Breast epithelium (tissue), 3 donors: ENCODE results near the gene GNG12.

Experiments used
- POLR2A ChIP-seq: fragments of 450-650 bp; IDR thresholded peaks from one replicate; pipeline ENCODE4 v1.6.1; 2016; ENCODE audit warnings: antibody characterized with exemption, mild to moderate bottlenecking, moderate library complexity
- TF ChIP-seq, protein P1 (sequence below), 3 donors: fragments of 450-650 bp; IDR thresholded peaks; one replicate each; pipeline ENCODE4 v1.5.1; 2016 to 2017; ENCODE audit warnings: antibody characterized with exemption in 3 of 3, mild to moderate bottlenecking in 3 of 3, moderate library complexity in 3 of 3

DNA sequence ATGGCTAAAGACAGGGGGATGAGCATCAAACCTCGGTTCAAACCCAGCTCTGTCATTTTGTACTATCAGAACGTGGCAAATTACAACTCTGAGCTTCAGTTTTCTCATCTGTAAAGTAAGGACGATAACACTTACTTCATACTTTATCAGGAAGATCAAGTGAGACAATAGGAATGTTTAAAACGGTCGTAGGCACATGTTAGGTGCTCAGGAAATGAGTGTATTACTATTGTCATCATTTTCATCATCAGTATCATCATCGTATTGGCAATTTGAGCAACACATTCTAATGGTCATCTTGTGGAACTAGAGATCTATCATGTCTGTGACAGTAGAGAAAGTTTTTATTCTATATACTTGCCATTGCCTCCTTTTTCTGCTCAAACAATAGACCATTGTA, 170.4 kb downstream of the GNG12 start:
- TF ChIP-seq, protein P1, sequence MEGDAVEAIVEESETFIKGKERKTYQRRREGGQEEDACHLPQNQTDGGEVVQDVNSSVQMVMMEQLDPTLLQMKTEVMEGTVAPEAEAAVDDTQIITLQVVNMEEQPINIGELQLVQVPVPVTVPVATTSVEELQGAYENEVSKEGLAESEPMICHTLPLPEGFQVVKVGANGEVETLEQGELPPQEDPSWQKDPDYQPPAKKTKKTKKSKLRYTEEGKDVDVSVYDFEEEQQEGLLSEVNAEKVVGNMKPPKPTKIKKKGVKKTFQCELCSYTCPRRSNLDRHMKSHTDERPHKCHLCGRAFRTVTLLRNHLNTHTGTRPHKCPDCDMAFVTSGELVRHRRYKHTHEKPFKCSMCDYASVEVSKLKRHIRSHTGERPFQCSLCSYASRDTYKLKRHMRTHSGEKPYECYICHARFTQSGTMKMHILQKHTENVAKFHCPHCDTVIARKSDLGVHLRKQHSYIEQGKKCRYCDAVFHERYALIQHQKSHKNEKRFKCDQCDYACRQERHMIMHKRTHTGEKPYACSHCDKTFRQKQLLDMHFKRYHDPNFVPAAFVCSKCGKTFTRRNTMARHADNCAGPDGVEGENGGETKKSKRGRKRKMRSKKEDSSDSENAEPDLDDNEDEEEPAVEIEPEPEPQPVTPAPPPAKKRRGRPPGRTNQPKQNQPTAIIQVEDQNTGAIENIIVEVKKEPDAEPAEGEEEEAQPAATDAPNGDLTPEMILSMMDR (IDR thresholded peaks at IDR 0.05), result no peak
- no peak for TF ChIP-seq POLR2A
